Measurements from ENCODE around the gene POLR2E. TPM values are rescaled to one million over a fixed set of nuclear protein-coding genes. Genes with fewer than 3 reads are reported as not detected.

The POLR2E gene
- total and polyA plus RNA-seq, 2 of the 13 experiments (the other 11 are each of a cell fraction or from before 2014, with no cell fraction given): 140 to 272 TPM

GRCh38 chr19:1113030-1113985 is 18.1 kb upstream of the POLR2E start (continued):
- TF ChIP-seq NR3C1 (CRISPR knock-in tag; IDR thresholded peaks at IDR 0.05) (no peak), ZNF552 (CRISPR knock-in tag; IDR thresholded peaks at IDR 0.05; ENCODE audit: borderline replicate concordance) (no peak), ETV5 (CRISPR knock-in tag; IDR thresholded peaks at IDR 0.05; ENCODE audit: borderline replicate concordance) (peak; percentile 73; the same call in 1 of the 2 replicates), ZNF484 (CRISPR knock-in tag; IDR thresholded peaks at IDR 0.05; ENCODE audit: borderline replicate concordance, low read depth) (no peak), HOXA5 (CRISPR knock-in tag; IDR thresholded peaks at IDR 0.05) (peak; percentile 65; the same call in 1 of the 2 replicates), ZNF607 (CRISPR knock-in tag; IDR thresholded peaks at IDR 0.05; ENCODE audit: borderline replicate concordance) (peak; percentile 82), SMAD9 (CRISPR knock-in tag; IDR thresholded peaks at IDR 0.05) (no peak), SRSF4 (IDR thresholded peaks at IDR 0.05; ENCODE audit: low read depth, low read length, poor library complexity, severe bottlenecking) (no peak), ZNF777 (CRISPR knock-in tag; IDR thresholded peaks at IDR 0.05) (no peak), REL (CRISPR knock-in tag; conservative IDR thresholded peaks at IDR 0.05) (0 out of 2 replicates have a peak, but pooled peaks have one; percentile 36), NFATC3 (CRISPR knock-in tag; IDR thresholded peaks at IDR 0.05) (no peak), ZNF549 (CRISPR knock-in tag; IDR thresholded peaks at IDR 0.05) (no peak), PLRG1 (conservative IDR thresholded peaks at IDR 0.05) (no peak), EEA1 (CRISPR knock-in tag; IDR thresholded peaks at IDR 0.05; ENCODE audit: borderline replicate concordance) (no peak), BHLHE40 (IDR thresholded peaks at IDR 0.05; ENCODE audit: low read length) (no peak), ZNF468 (CRISPR knock-in tag; IDR thresholded peaks at IDR 0.05) (no peak), ZNF775 (CRISPR knock-in tag; IDR thresholded peaks at IDR 0.05; ENCODE audit: borderline replicate concordance) (no peak), BRD4 (CRISPR knock-in tag; IDR thresholded peaks at IDR 0.05) (no peak; the same call in 1 of the 2 replicates), ARHGAP35 (CRISPR knock-in tag; IDR thresholded peaks at IDR 0.05; ENCODE audit: borderline replicate concordance) (peak; percentile 49; the same call in 1 of the 2 replicates), TBL1XR1 (IDR thresholded peaks at IDR 0.05; ENCODE audit: borderline replicate concordance, low read length, partially characterized antibody) (no peak), ZBTB7B (CRISPR knock-in tag; IDR thresholded peaks at IDR 0.05) (0 out of 2 replicates have a peak, but pooled peaks have one; percentile 71), PTBP1 (IDR thresholded peaks at IDR 0.05; ENCODE audit: low read depth, low read length, poor library complexity, severe bottlenecking) (no peak), SOX6 (IDR thresholded peaks at IDR 0.05) (no peak), SOX6 (CRISPR knock-in tag; IDR thresholded peaks at IDR 0.05) (peak; percentile 46)
- TF ChIP-seq, protein P1, sequence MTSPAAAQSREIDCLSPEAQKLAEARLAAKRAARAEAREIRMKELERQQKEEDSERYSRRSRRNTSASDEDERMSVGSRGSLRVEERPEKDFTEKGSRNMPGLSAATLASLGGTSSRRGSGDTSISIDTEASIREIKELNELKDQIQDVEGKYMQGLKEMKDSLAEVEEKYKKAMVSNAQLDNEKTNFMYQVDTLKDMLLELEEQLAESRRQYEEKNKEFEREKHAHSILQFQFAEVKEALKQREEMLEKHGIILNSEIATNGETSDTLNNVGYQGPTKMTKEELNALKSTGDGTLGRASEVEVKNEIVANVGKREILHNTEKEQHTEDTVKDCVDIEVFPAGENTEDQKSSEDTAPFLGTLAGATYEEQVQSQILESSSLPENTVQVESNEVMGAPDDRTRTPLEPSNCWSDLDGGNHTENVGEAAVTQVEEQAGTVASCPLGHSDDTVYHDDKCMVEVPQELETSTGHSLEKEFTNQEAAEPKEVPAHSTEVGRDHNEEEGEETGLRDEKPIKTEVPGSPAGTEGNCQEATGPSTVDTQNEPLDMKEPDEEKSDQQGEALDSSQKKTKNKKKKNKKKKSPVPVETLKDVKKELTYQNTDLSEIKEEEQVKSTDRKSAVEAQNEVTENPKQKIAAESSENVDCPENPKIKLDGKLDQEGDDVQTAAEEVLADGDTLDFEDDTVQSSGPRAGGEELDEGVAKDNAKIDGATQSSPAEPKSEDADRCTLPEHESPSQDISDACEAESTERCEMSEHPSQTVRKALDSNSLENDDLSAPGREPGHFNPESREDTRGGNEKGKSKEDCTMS (CRISPR knock-in tag; conservative IDR thresholded peaks at IDR 0.05): no peak
- TF ChIP-seq, protein P2, sequence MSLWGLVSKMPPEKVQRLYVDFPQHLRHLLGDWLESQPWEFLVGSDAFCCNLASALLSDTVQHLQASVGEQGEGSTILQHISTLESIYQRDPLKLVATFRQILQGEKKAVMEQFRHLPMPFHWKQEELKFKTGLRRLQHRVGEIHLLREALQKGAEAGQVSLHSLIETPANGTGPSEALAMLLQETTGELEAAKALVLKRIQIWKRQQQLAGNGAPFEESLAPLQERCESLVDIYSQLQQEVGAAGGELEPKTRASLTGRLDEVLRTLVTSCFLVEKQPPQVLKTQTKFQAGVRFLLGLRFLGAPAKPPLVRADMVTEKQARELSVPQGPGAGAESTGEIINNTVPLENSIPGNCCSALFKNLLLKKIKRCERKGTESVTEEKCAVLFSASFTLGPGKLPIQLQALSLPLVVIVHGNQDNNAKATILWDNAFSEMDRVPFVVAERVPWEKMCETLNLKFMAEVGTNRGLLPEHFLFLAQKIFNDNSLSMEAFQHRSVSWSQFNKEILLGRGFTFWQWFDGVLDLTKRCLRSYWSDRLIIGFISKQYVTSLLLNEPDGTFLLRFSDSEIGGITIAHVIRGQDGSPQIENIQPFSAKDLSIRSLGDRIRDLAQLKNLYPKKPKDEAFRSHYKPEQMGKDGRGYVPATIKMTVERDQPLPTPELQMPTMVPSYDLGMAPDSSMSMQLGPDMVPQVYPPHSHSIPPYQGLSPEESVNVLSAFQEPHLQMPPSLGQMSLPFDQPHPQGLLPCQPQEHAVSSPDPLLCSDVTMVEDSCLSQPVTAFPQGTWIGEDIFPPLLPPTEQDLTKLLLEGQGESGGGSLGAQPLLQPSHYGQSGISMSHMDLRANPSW (CRISPR knock-in tag; IDR thresholded peaks at IDR 0.05; ENCODE audit: borderline replicate concordance): no peak; the same call in 1 of the 2 replicates
